Activated T-cell treated with anti-CD3 and anti-CD28 coated beads, Interleukin-2, amount 50 U/mL, for 72 hours (primary cell): ENCODE results near the gene USP9X. TPM values are rescaled to one million over a fixed set of nuclear protein-coding genes. Genes with fewer than 3 reads are reported as not detected.
"Not testable (repeated sequence)": the region's sequence is repeated elsewhere in the genome, so short reads cannot be mapped to it uniquely, and the experiment has no call there.

Source experiments
- ATAC-seq, 2 donors: fragments of 150-1000 bp; cut with Tn5 transposase; replicated peaks in 1 of 2; 2 replicates each; pipeline ENCODE4 v1.10.0; 2021; ENCODE audit warnings: moderate library complexity in 2 of 2, mild to moderate bottlenecking in 1 of 2
- DNase-seq, 2 donors: peaks; one replicate each; pipeline ENCODE4 v3.0.0; 2021 to 2022; ENCODE audit warnings: mixed read lengths in 1 of 2
- H3K27ac Mint-ChIP-seq: one replicate; pipeline ENCODE4 v1.8.0; 2022; ENCODE audit warnings: mild to moderate bottlenecking, moderate library complexity, mixed read lengths
- H3K27me3 Mint-ChIP-seq: one replicate; pipeline ENCODE4 v1.8.0; 2022; ENCODE audit warnings: low read depth, mixed read lengths
- H3K36me3 Mint-ChIP-seq, 2 donors: one replicate each; pipeline ENCODE4 v1.8.0; 2022; ENCODE audit warnings: mixed read lengths in 2 of 2, mild to moderate bottlenecking in 1 of 2; ENCODE audit not compliant: insufficient read depth in 2 of 2
- H3K4me1 Mint-ChIP-seq: one replicate; pipeline ENCODE4 v1.8.0; 2022; ENCODE audit warnings: low read depth, mixed read lengths
- H3K4me3 Mint-ChIP-seq, 2 donors: one replicate each; pipeline ENCODE4 v1.8.0; 2022; ENCODE audit warnings: mild to moderate bottlenecking in 2 of 2, mixed read lengths in 2 of 2, moderate library complexity in 2 of 2
- H3K9me3 Mint-ChIP-seq, 2 donors: one replicate each; pipeline ENCODE4 v1.8.0; 2022; ENCODE audit warnings: mixed read lengths in 2 of 2
- total RNA-seq, 2 donors: library from RNA; stranded (reverse); gene quantifications; one replicate each; pipeline ENCODE4 v1.2.3, GENCODE V29; 2022

Gene USP9X
- total RNA-seq, 2 donors from 2014 or later = 70.1 to 95.1 TPM

DNA sequence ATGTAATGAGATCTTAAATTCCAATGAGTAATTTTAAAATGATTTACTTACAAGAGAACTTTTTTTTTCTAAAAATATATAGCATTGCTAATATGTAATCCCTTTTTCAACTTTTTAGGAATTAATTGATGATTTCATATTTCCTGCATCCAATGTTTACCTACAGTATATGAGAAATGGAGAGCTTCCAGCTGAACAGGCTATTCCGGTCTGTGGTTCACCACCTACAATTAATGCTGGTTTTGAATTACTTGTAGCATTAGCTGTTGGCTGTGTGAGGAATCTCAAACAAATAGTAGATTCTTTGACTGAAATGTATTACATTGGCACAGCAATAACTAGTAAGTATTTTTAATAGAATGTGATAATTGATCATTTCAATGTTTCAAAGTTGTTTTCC is 113.2 kb downstream of the USP9X start:
- no peak for DNase-seq
- H3K4me3 Mint-ChIP-seq = no peak overlapping the region
- no peak for ATAC-seq
- H3K4me1 Mint-ChIP-seq = no peaks in the 10 kb centered on the region
- H3K9me3 Mint-ChIP-seq = peaks cover 0 to 2% of the 10 kb centered on the region in 2 donors
- H3K27ac Mint-ChIP-seq = no peak overlapping the region
- H3K27me3 Mint-ChIP-seq = no peaks in the 10 kb centered on the region
- H3K36me3 Mint-ChIP-seq = peaks cover 8 to 45% of the 10 kb centered on the region in 2 donors

DNA sequence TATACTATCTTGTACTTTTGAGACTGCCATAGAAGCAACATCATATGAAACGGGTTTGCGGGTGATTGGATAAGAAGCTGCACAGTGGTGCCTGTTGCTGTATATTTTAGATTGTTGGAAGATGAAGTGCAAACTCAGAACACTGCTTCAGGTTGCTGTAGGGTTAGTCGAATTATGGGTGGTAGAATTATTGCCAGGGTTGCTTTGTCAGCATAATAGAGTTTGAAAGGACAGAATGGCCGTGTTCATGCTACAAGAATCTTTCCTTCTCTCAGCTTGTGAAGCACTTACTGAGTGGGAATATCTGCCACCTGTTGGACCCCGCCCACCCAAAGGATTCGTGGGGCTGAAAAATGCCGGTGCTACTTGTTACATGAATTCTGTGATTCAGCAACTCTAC is 115.5 kb downstream of the USP9X start:
- Mint-ChIP-seq H3K36me3 (peaks cover 16 to 56% of the 10 kb centered on the region in 2 donors), H3K4me3 (no peak overlapping the region), H3K9me3 (peaks cover 0 to 2% of the 10 kb centered on the region in 2 donors), H3K27ac (no peak overlapping the region), H3K4me1 (no peaks in the 10 kb centered on the region), H3K27me3 (no peaks in the 10 kb centered on the region)
- no peak for ATAC-seq
- no peak for DNase-seq

DNA sequence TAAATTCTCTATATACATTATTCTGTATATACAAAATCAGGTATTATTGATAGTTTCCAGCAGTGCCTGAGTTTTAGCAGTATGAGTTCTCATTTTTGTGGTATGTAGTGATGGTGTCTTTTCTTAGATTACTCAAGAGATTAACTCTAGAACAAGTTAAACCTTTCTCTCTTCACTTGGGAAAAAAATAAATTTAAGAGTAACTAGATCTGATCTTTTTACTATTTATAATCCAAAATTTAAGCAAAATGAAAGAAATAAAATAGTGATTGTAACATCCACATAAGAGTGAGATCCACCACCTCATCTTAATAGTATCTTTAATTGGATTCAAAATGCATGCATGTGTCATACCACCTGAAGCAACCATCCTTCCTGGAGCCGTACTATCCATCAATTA is 124.6 kb downstream of the USP9X start:
- peaks cover 14 to 58% of the 10 kb centered on the region in 2 donors for H3K36me3 Mint-ChIP-seq
- H3K9me3 Mint-ChIP-seq = peaks cover 3 to 6% of the 10 kb centered on the region in 2 donors

DNA sequence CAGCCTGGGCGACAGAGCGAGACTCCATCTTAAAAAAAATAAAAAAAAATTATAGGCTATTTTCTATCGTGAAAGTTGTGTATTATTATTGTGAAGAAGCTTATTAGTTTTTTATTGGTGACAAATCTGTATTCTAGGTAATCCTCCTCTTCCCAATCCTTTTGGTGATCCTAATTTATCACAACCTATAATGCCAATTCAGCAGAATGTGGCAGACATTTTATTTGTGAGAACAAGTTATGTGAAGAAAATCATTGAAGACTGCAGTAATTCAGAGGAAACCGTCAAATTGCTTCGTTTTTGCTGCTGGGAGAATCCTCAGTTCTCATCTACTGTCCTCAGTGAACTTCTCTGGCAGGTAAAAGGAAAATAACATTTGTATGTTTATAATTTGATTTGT is 139.4 kb downstream of the USP9X start:
- DNase-seq (no peak), ATAC-seq (no peak)
- H3K27me3 Mint-ChIP-seq = no peaks in the 10 kb centered on the region
- H3K9me3 Mint-ChIP-seq = no peaks in the 10 kb centered on the region
- H3K36me3 Mint-ChIP-seq = peaks cover 10 to 18% of the 10 kb centered on the region in 2 donors
- no peak overlapping the region for H3K4me3 Mint-ChIP-seq
- H3K4me1 Mint-ChIP-seq = no peaks in the 10 kb centered on the region
- no peak overlapping the region for H3K27ac Mint-ChIP-seq

More for the DNA sequence above, 124.6 kb downstream of the USP9X start:
- Mint-ChIP-seq H3K4me3 (no peak overlapping the region), H3K27me3 (no peaks in the 10 kb centered on the region), H3K4me1 (no peaks in the 10 kb centered on the region), H3K27ac (no peak overlapping the region)
- ATAC-seq (no peak), DNase-seq (no peak)

DNA sequence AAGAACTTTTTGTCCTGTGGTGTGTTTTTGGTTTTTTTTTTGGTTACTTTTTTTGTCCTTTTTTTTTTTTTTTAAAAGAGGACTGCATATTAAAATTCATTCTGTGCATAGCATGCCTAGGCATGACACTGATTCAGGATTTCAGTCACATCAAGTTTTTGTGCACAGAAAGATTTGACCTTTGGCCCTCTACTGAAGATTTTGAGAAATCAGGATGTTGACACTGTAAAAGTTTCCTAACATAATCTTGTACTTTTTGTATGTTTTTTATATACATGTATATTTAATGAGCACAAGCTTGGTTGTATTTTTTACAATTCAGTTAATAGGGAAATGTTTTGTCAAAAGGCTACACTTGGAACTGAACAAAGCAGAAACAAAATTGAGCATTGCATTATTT is 148.7 kb downstream of the USP9X start:
- Mint-ChIP-seq H3K4me1 (peaks cover 8% of the 10 kb centered on the region), H3K4me3 (no peak overlapping the region), H3K27me3 (no peaks in the 10 kb centered on the region), H3K9me3 (no peaks in the 10 kb centered on the region), H3K27ac (no peak overlapping the region), H3K36me3 (peaks cover 4 to 17% of the 10 kb centered on the region in 2 donors)
- ATAC-seq = no peak
- DNase-seq = no peak

DNA sequence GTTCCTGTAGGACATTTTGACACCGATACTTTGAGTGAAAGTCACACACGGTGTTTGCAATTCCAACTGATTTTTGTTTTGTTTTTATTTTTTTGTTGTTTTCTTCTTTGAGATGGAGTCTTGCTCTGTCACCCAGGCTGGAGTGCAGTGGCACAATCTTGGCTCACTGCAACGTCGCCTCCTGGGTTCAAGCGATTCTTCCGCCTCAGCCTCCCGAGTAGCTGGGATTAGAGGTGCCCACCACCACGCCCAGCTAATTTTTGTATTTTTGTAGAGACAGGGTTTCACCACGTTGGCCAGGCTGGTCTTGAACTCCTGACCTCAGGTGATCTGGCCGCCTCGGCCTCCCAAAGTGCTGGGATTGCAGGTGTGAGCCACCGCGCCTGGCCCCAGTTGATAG is 149.2 kb downstream of the USP9X start:
- not testable (repeated sequence) for H3K27ac Mint-ChIP-seq, H3K4me3 Mint-ChIP-seq, H3K4me1 Mint-ChIP-seq, DNase-seq, H3K9me3 Mint-ChIP-seq, H3K27me3 Mint-ChIP-seq, ATAC-seq
- H3K36me3 Mint-ChIP-seq = peaks cover 3 to 15% of the 10 kb centered on the region in 2 donors

DNA sequence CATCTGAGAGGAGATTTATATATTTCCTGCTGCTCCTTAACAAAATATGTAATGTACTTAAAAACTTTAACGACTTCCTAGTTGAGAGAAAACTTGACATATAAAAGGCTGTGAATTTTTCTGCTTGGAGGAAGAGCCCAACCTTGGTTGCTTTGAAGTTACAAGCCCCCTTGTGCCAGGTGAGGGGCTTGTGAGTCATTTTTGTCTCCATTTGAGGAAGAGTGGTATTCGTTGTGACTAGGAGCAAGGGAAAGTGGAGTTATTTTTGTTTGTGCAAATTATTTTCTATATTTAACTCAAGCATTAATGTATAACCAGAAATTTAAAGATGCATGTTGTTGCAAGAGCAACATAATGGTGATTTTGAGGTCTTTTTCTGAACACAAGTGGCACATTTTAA is 149.7 kb downstream of the USP9X start:
- ATAC-seq (no peak), DNase-seq (no peak)
- peaks cover 1 to 10% of the 10 kb centered on the region in 2 donors for H3K36me3 Mint-ChIP-seq
- no peak overlapping the region for H3K4me3 Mint-ChIP-seq
- H3K4me1 Mint-ChIP-seq = peaks cover 8% of the 10 kb centered on the region
- no peaks in the 10 kb centered on the region for H3K27me3 Mint-ChIP-seq
- no peaks in the 10 kb centered on the region for H3K9me3 Mint-ChIP-seq
- no peak overlapping the region for H3K27ac Mint-ChIP-seq

DNA sequence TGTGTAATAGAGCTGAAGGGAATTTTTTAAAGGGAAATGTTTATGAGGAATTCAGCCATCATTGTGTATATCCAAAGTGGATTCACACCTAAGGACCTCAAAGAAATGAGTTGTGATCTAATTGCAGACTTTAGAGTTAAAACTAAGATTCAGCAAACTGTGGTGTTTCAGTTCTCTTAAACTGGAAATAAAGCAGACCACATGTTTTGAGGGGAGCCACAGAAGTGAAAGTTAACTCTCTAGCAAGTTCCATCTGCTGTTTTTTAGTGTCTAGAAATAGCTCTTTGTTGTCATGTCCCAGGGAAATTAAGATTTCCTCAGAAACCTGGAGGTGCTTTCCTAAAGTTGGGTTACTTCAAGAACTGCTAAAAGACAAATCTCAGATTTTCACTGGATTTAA is 151.4 kb downstream of the USP9X start:
- no peaks in the 10 kb centered on the region for H3K27me3 Mint-ChIP-seq
- H3K36me3 Mint-ChIP-seq = peaks cover 0 to 4% of the 10 kb centered on the region in 2 donors
- peaks cover 8% of the 10 kb centered on the region for H3K4me1 Mint-ChIP-seq
- no peak overlapping the region for H3K4me3 Mint-ChIP-seq
- DNase-seq (no peak), ATAC-seq (no peak)
- no peak overlapping the region for H3K27ac Mint-ChIP-seq
- H3K9me3 Mint-ChIP-seq = no peaks in the 10 kb centered on the region

DNA sequence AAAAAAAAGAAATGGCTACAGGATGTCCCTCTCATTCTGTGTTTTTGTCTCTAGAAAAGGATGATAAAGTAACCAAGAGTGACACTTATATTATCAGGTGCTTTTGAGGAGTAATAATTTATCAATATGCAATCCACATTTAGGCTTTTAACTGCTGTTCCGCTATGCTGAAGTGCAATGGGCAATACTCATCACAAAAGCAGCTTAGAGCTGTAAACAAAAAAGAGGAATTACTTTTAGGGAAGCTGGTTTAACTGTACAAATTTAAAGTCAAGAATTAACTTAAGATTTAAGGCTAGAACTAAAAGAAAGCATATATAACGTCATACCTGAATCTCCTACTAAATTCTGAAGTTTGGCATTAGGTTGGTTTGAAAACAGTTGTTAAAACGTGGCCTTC is 155.3 kb downstream of the USP9X start:
- H3K27ac Mint-ChIP-seq = no peak overlapping the region
- no peak overlapping the region for H3K4me3 Mint-ChIP-seq
- ATAC-seq (no peak), DNase-seq (no peak)
- H3K36me3 Mint-ChIP-seq = no peaks in the 10 kb centered on the region
- H3K9me3 Mint-ChIP-seq = no peaks in the 10 kb centered on the region
- peaks cover 9% of the 10 kb centered on the region for H3K27me3 Mint-ChIP-seq
- H3K4me1 Mint-ChIP-seq = peaks cover 8% of the 10 kb centered on the region

DNA sequence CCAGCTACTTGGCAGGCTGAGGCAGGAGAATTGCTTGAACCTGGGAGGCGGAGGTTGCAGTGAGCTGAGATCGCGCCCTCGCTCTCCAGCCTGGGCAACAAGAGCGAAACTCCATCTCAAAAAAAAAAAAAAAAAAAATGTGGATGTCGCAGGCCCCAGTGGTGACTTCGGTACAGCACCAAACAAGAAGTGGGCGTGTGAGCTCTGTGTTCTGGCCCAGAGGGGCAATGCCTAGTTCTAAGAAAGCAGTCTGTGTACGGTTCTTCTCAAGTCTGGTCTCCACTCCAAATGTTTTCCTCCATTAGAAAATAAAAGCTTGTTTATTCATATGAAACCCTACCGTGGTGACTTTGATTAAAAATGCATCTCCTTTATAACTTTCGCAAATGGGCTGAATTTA is 156.7 kb downstream of the USP9X start:
- Mint-ChIP-seq H3K9me3 (no peaks in the 10 kb centered on the region), H3K36me3 (no peaks in the 10 kb centered on the region), H3K4me3 (no peak overlapping the region), H3K27ac (no peak overlapping the region), H3K27me3 (peaks cover 19% of the 10 kb centered on the region), H3K4me1 (peaks cover 8% of the 10 kb centered on the region)
- no peak for DNase-seq
- no peak for ATAC-seq

DNA sequence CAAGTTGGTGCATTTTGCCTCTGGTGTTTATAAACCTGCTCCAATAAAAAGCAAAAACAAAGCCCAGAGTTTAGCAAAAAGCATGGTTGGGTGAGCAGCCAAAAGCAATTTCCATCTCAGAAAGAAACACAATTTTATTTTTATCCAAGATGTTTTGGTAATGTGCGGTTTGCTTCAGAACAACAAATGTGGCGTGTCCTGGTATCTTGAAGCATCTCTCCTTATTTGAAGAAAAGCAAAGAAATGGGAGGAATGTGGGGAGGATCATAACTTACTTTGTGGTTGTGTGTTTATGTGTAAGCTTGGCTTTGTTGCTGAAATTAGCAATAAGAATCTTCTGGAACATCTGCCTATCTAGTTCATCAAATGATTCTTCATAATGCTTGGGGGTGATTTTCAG is 160.4 kb downstream of the USP9X start:
- no peak overlapping the region for H3K4me3 Mint-ChIP-seq
- H3K27ac Mint-ChIP-seq = no peak overlapping the region
- ATAC-seq = no peak
- peaks cover 19% of the 10 kb centered on the region for H3K27me3 Mint-ChIP-seq
- H3K4me1 Mint-ChIP-seq = no peaks in the 10 kb centered on the region
- H3K9me3 Mint-ChIP-seq = no peaks in the 10 kb centered on the region
- no peaks in the 10 kb centered on the region for H3K36me3 Mint-ChIP-seq
- DNase-seq = no peak

DNA sequence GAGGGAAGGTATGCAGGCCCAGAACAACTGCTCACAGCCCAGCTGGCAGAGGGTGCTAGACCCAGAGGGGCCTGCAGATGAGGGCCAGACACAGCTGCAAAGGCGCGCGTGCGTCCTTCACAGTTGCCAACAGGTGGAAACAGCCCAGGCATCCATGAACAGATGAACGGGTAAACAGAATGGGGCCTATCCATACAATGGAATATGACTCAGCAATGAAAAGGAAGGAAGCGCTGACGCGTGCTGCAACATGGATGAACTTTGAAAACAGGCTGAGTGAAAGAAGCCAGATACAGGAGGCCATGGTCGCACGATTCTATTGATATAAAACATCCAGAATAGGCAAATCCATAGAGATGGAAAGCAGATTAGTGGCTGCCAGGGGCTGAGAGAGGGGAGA is 165.6 kb downstream of the USP9X start:
- H3K36me3 Mint-ChIP-seq = no peaks in the 10 kb centered on the region
- DNase-seq = no peak
- no peak for ATAC-seq
- no peak overlapping the region for H3K4me3 Mint-ChIP-seq
- peaks cover 22% of the 10 kb centered on the region for H3K27me3 Mint-ChIP-seq
- H3K27ac Mint-ChIP-seq = no peak overlapping the region
- no peaks in the 10 kb centered on the region for H3K9me3 Mint-ChIP-seq
- peaks cover 14% of the 10 kb centered on the region for H3K4me1 Mint-ChIP-seq

DNA sequence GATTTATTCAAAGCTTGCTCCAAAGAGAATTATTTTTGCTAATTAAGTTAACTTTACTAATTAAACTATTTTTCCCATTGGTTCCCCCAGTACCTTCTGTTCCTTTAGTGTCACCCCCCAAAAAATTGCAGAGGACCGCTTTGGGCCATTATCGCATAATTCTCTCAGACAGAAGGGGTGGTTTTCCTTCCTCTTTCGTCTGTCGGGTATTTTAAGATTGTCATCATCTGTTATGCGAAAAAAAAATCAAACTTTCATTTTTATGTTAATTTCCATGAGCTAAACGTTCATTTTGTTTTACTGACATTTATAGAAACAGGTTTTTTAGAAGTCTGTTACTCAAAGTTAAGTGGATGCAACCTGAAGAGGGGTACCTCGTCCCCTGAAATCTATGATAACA is 172.6 kb downstream of the USP9X start:
- Mint-ChIP-seq H3K4me3 (no peak overlapping the region), H3K27me3 (peaks cover 17% of the 10 kb centered on the region), H3K27ac (no peak overlapping the region), H3K36me3 (peaks cover 2 to 5% of the 10 kb centered on the region in 2 donors), H3K9me3 (no peaks in the 10 kb centered on the region), H3K4me1 (peaks cover 15% of the 10 kb centered on the region)
- DNase-seq (no peak), ATAC-seq (no peak)

DNA sequence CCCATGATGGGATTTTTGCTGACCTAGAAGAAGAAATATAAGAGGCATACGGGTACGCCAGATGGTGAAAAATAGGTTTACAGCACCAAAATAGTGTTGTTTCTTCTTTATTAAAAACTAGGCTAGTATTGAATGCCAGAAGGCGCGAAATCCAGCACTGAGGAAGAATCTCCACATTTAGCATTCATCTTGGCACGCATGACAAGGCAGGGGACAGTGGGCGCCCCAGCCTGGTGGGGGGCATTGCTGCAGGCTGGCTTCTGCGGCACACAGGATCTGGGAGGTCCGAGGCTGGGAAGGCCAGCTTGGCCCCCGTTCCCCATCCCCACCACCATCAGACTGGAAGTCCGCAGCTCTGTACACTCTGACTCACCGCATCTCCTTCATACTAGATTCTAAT is 173.0 kb downstream of the USP9X start:
- H3K27ac Mint-ChIP-seq = no peak overlapping the region
- DNase-seq = no peak
- peaks cover 11% of the 10 kb centered on the region for H3K4me1 Mint-ChIP-seq
- H3K36me3 Mint-ChIP-seq = peaks cover 2 to 5% of the 10 kb centered on the region in 2 donors
- H3K9me3 Mint-ChIP-seq = no peaks in the 10 kb centered on the region
- ATAC-seq = no peak
- no peak overlapping the region for H3K4me3 Mint-ChIP-seq
- H3K27me3 Mint-ChIP-seq = peaks cover 13% of the 10 kb centered on the region
